AG09319 (cell line): ENCODE data around the gene TAF1A.

Experiments
- DNase-seq: peaks from one replicate; pipeline ENCODE4 v3.0.0-alpha.2; 2010; ENCODE audit warnings: low read depth; ENCODE audit errors: extremely low read depth
- TF ChIP-seq, protein P1 (sequence below): IDR thresholded peaks from 2 replicates; pipeline ENCODE4 v1.5.1; 2011; ENCODE audit warnings: low read depth, mild to moderate bottlenecking, inconsistent platforms, low read length, moderate library complexity

TAF1A gene

DNA sequence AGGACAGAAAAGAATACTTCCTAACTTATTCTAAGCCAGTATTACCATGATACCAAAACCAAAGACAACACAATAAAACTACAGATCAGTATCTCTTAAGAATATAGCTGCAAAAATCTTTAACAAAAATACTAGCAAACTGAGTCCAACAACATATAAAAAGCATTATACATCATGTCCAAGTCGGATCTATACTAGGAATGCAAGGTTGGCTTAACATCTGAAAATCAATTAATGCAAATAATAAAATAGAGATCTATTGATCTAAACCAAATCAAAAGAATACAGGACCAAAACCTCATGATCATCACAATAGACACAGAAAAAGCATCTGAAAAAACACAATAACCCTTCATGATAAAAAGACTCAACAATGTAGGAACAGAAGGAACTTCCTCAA, 18.9 kb downstream of the TAF1A start:
- TF ChIP-seq, protein P1, sequence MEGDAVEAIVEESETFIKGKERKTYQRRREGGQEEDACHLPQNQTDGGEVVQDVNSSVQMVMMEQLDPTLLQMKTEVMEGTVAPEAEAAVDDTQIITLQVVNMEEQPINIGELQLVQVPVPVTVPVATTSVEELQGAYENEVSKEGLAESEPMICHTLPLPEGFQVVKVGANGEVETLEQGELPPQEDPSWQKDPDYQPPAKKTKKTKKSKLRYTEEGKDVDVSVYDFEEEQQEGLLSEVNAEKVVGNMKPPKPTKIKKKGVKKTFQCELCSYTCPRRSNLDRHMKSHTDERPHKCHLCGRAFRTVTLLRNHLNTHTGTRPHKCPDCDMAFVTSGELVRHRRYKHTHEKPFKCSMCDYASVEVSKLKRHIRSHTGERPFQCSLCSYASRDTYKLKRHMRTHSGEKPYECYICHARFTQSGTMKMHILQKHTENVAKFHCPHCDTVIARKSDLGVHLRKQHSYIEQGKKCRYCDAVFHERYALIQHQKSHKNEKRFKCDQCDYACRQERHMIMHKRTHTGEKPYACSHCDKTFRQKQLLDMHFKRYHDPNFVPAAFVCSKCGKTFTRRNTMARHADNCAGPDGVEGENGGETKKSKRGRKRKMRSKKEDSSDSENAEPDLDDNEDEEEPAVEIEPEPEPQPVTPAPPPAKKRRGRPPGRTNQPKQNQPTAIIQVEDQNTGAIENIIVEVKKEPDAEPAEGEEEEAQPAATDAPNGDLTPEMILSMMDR: no peak
- no peak for DNase-seq

DNA sequence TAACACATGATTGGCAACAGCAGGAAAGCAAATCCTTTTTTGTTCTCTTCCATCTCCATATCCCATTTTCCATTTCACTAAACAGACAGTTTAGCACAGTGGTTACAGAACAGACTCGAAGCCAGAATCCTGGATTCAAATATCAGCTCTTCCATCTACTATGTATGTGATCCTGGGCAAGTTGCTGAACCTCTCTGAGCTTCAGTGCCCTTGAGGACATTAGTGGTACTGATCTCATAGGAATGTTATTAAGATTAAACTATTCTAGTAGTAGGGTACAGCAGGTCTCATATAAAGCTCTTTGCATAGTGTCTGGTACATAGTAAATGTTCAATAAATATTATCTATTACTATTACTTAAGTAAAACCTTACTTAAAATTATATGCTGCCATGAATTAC, 28.1 kb downstream of the TAF1A start:
- DNase-seq: no peak
- TF ChIP-seq, protein P1: no peak

DNA sequence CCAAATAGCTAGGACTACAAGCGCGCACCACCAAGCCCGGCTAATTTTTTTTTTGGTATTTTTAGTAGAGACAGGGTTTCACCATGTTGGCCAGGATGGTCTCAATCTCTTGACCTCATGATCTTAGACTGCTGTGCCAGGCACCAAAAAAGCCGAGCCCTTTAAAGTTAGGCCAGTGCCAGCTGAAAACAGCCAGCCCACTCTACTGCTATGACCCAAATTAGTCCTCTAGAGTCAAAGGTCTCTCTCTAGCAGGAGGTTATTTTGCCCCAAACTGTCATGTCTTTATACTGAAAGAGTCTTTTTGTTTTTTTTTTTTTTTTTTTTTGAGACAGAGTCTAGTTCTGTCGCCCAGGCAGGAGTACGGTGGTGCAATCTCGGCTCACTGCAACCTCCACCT, 32.2 kb downstream of the TAF1A start:
- TF ChIP-seq, protein P1: no peak

DNA sequence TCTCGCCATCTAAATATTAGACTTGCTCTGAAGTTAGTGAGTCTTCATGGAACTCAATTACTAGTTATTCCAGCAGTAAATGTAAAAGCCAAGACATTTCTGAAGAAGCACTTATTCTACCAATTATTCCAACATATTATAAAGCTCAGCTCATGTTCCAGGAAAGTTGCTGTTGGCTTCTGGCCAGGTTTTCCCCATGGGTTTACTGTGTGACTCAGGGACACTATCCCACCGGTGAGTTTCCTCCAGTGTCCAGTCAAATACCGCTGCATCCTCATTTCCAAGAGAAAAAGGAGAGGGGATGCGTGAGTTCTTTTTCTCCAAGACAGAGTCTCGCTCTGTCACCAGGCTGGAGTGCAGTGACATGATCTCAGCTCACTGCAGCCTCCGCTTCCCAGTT, 32.6 kb downstream of the TAF1A start:
- TF ChIP-seq, protein P1: no peak

More for the DNA sequence above, 32.2 kb downstream of the TAF1A start:
- DNase-seq: no peak

DNA sequence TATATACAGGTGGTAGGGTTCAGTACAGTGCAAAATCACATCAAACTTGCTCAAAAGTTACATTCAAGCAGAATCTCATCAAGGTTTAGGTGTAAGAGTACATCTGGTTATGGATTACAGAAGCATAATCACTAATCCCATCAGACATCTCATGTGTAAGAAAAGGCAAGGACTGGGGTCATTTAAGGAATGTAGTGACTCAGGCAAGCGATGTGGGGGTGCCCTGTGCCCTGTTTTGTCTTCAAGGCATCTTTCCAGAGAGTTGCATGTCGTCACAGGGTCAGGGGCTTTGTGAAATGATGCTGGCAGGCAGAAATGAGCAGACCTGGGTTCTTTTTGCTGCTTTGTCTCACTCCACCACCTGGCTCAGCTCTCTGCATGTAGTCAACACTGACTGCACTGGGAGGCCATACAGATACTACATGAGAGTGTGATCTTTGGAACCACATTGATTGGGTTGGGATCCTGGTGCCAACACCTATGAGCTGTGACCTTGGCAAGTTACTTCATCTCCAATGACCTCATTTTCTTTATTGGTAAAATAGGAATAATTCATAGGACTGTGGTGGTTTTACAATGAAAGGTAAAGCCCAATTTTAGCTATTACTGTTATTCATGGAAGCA, 33.6 kb downstream of the TAF1A start:
- no peak for DNase-seq
- TF ChIP-seq, protein P1: no peak

More for the DNA sequence above, 32.6 kb downstream of the TAF1A start:
- DNase-seq: no peak

DNA sequence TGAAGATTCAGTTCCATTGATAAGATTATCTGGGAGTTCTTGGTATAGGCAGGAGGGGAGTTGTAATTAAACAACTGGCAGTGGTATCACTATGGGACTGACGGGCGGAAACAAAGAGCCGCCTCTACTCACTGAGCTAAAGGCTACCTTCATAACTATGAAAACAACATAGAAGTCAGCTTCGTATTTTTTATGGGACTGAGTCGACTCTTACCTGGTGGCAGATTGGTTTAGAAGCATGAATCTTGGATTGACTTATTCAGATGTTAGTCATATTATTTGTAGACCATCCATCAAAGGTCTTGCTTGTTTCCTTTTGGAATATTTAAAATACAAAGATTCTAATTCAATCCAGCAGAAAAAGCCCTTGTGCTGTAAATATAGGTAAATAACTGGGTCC, 35.6 kb downstream of the TAF1A start:
- DNase-seq: no peak
- TF ChIP-seq, protein P1: no peak

DNA sequence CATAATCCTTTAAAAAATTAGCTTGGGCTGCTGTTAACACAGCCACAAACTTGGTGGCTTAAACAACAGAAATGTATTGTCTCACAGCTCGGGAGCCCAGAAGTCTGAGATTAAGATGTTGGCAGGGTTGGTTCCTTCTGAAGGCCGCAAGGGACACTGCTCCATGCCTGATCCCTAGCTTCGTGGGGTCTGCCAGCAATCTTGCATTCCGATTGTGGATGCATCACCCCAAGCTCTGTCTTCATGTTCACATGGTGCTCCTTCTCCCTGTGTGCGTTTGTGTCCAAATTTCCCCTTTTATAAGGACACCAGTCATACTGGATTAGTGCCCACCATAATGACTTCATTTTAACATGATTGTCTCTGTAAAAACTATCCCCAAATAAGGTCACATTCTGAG, 36.9 kb downstream of the TAF1A start:
- TF ChIP-seq, protein P1: no peak
- no peak for DNase-seq
